ENCODE data around the gene PPP1CA. TPM values are rescaled to one million over a fixed set of nuclear protein-coding genes. Genes with fewer than 3 reads are reported as not detected.

PPP1CA gene
- total and polyA plus RNA-seq, 4 donors, result 62.4 to 92.9 (median 75.9) TPM

- no peak for TF ChIP-seq TAF1 (conservative IDR thresholded peaks at IDR 0.05)
- TF ChIP-seq HNF4A (conservative IDR thresholded peaks at IDR 0.05), result no peak
- TF ChIP-seq EGR1 (IDR thresholded peaks at IDR 0.05; ENCODE audit: low read depth in 2 of 2), result no peak
- no peak for TF ChIP-seq ATF3 (IDR thresholded peaks at IDR 0.05)
- TF ChIP-seq NR2F2 (IDR thresholded peaks at IDR 0.05), result no peak
- no peak for TF ChIP-seq CTCF (IDR thresholded peaks at IDR 0.05; ENCODE audit: low read depth, low read length, missing input control)
- no peak for TF ChIP-seq RAD21 (IDR thresholded peaks at IDR 0.05)
- no peak for TF ChIP-seq ZBTB33 (IDR thresholded peaks at IDR 0.05)
- no peak for TF ChIP-seq FOXA1 (IDR thresholded peaks at IDR 0.05)
- TF ChIP-seq RXRA (IDR thresholded peaks at IDR 0.05), result no peak
- no peak for TF ChIP-seq FOXA2 (IDR thresholded peaks at IDR 0.05)
- TF ChIP-seq GABPA (IDR thresholded peaks at IDR 0.05 in 1 of 2, conservative IDR thresholded peaks at IDR 0.05 in 1 of 2), result no peak
- DNase-seq (ENCODE audit: low spot score), result no peak
- H3K4me1 ChIP-seq (ENCODE audit: control insufficient read depth in 4 of 4, insufficient read depth in 4 of 4, low read length in 3 of 4), result peaks cover 5 to 36% (median 20%) of the 10 kb centered on the region in 4 donors
- WGBS, result 65% methylated on average over 13 of the region's 13 CpGs
- H3K4me3 ChIP-seq (ENCODE audit: low read depth in 1 of 3, low read length in 3 of 3), result no peak overlapping the region
- H3K9me3 ChIP-seq (ENCODE audit: control insufficient read depth in 4 of 4, low read length in 3 of 4), result no peaks in the 10 kb centered on the region
- H3K9ac ChIP-seq (ENCODE audit: low read depth in 1 of 2, low read length in 2 of 2), result no peak overlapping the region
- H3K27me3 ChIP-seq (ENCODE audit: control insufficient read depth in 4 of 4, insufficient read depth in 4 of 4, low read length in 3 of 4), result no peaks in the 10 kb centered on the region
- peaks cover 20 to 36% (median 22%) of the 10 kb centered on the region in 4 donors for H3K36me3 ChIP-seq (ENCODE audit: control insufficient read depth in 4 of 4, insufficient read depth in 3 of 4, low read depth in 1 of 4, low read length in 3 of 4)
- no peak overlapping the region for H3K27ac ChIP-seq (ENCODE audit: low read depth in 1 of 2, low read length in 2 of 2)
These were observed 4.9 kb downstream of the PPP1CA start for GRCh38 chr11:67396587-67397389.

GRCh38 chr11:67396259-67396581 is 5.4 kb downstream of the PPP1CA start:
- Histone ChIP-seq H3K9me3 (ENCODE audit: control insufficient read depth in 4 of 4, low read length in 3 of 4) (no peaks in the 10 kb centered on the region), H3K4me3 (ENCODE audit: low read depth in 1 of 3, low read length in 3 of 3) (no peak overlapping the region), H3K27ac (ENCODE audit: low read depth in 1 of 2, low read length in 2 of 2) (no peak overlapping the region), H3K9ac (ENCODE audit: low read depth in 1 of 2, low read length in 2 of 2) (no peak overlapping the region), H3K27me3 (ENCODE audit: control insufficient read depth in 4 of 4, insufficient read depth in 4 of 4, low read length in 3 of 4) (no peaks in the 10 kb centered on the region), H3K36me3 (ENCODE audit: control insufficient read depth in 4 of 4, insufficient read depth in 3 of 4, low read depth in 1 of 4, low read length in 3 of 4) (peaks cover 20 to 36% (median 22%) of the 10 kb centered on the region in 4 donors), H3K4me1 (ENCODE audit: control insufficient read depth in 4 of 4, insufficient read depth in 4 of 4, low read length in 3 of 4) (peaks cover 5 to 40% (median 21%) of the 10 kb centered on the region in 4 donors)
- no peak for DNase-seq (ENCODE audit: low spot score)
- WGBS, result 95% methylated on average over 7 of the region's 7 CpGs
- TF ChIP-seq NR2F2 (IDR thresholded peaks at IDR 0.05), result no peak
- TF ChIP-seq ZBTB33 (IDR thresholded peaks at IDR 0.05), result no peak
- TF ChIP-seq HNF4G (IDR thresholded peaks at IDR 0.05), result no peak
- TF ChIP-seq RXRA (IDR thresholded peaks at IDR 0.05), result no peak
- TF ChIP-seq FOXA1 (IDR thresholded peaks at IDR 0.05), result no peak
- TF ChIP-seq RAD21 (IDR thresholded peaks at IDR 0.05), result no peak
- TF ChIP-seq HNF4A (conservative IDR thresholded peaks at IDR 0.05), result no peak
- no peak for TF ChIP-seq ATF3 (IDR thresholded peaks at IDR 0.05)
- TF ChIP-seq SP1 (IDR thresholded peaks at IDR 0.05), result no peak
- TF ChIP-seq FOXA2 (IDR thresholded peaks at IDR 0.05), result no peak
- no peak for TF ChIP-seq REST (IDR thresholded peaks at IDR 0.05)
- TF ChIP-seq MAX (IDR thresholded peaks at IDR 0.05), result no peak
- TF ChIP-seq GABPA (IDR thresholded peaks at IDR 0.05 in 1 of 2, conservative IDR thresholded peaks at IDR 0.05 in 1 of 2), result no peak
- no peak for TF ChIP-seq YY1 (IDR thresholded peaks at IDR 0.05)
- TF ChIP-seq JUND (IDR thresholded peaks at IDR 0.05), result no peak
- no peak for TF ChIP-seq EGR1 (IDR thresholded peaks at IDR 0.05; ENCODE audit: low read depth in 2 of 2)
- no peak for TF ChIP-seq TAF1 (conservative IDR thresholded peaks at IDR 0.05)

All from liver (tissue), 9 donors.